Subcutaneous abdominal adipose tissue (tissue), 5 donors: ENCODE results near the gene SGCD.

Experiments
- H3K27ac ChIP-seq: one replicate; pipeline ENCODE4 v1.7.0; 2013; ENCODE audit warnings: low read depth, mild to moderate bottlenecking, inconsistent platforms, low read length, moderate library complexity
- H3K27me3 ChIP-seq, 5 donors: one replicate each; pipeline ENCODE4 v1.7.0; 2013; ENCODE audit warnings: low read length in 5 of 5, inconsistent platforms in 1 of 5; ENCODE audit not compliant: control insufficient read depth in 5 of 5, insufficient read depth in 4 of 5
- H3K36me3 ChIP-seq, 5 donors: one replicate each; pipeline ENCODE4 v1.7.0; 2013; ENCODE audit warnings: low read length in 5 of 5; ENCODE audit not compliant: control insufficient read depth in 5 of 5, insufficient read depth in 5 of 5
- H3K4me1 ChIP-seq, 5 donors: one replicate each; pipeline ENCODE4 v1.7.0; 2013; ENCODE audit warnings: low read length in 5 of 5, mild to moderate bottlenecking in 3 of 5, moderate library complexity in 1 of 5; ENCODE audit not compliant: control insufficient read depth in 5 of 5, insufficient read depth in 5 of 5
- H3K4me3 ChIP-seq, 5 donors: one replicate each; pipeline ENCODE4 v1.7.0; 2013; ENCODE audit warnings: low read length in 5 of 5, low read depth in 1 of 5
- H3K9ac ChIP-seq, 5 donors: one replicate each; pipeline ENCODE4 v1.7.0; 2013; ENCODE audit warnings: low read length in 5 of 5, mild to moderate bottlenecking in 4 of 5, moderate library complexity in 3 of 5
- H3K9me3 ChIP-seq, 5 donors: one replicate each; pipeline ENCODE4 v1.7.0; 2013; ENCODE audit warnings: low read length in 5 of 5; ENCODE audit not compliant: control insufficient read depth in 5 of 5
- donor health status: healthy.
- donor health status: healthy.
- donor health status: healthy.
- donor health status: healthy.
- donor health status: healthy.

Gene SGCD

DNA sequence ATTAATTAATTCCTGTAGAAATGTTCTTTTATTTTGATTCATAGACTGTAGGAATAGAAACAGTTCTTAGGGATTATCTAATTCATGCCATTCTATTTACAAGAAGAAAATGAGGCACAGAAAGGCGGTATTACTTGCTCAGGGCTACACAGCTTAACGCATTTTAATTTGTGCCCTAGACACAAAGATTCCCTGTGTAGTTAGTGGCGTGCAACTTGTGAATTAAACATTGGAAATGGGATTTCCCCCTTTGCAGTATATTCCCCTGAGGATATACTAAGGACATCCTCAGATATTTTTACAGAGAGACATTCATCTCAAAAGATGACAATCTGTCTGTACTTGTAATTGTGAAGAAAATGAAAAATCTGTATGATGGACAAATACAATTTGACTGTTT, 108.1 kb downstream of the SGCD start:
- H3K9ac ChIP-seq, result no peak overlapping the region
- H3K27ac ChIP-seq, result no peak overlapping the region
- no peaks in the 10 kb centered on the region for H3K36me3 ChIP-seq
- H3K4me1 ChIP-seq, result no peaks in the 10 kb centered on the region
- H3K27me3 ChIP-seq, result no peaks in the 10 kb centered on the region
- no peak overlapping the region for H3K4me3 ChIP-seq
- H3K9me3 ChIP-seq, result no peaks in the 10 kb centered on the region

DNA sequence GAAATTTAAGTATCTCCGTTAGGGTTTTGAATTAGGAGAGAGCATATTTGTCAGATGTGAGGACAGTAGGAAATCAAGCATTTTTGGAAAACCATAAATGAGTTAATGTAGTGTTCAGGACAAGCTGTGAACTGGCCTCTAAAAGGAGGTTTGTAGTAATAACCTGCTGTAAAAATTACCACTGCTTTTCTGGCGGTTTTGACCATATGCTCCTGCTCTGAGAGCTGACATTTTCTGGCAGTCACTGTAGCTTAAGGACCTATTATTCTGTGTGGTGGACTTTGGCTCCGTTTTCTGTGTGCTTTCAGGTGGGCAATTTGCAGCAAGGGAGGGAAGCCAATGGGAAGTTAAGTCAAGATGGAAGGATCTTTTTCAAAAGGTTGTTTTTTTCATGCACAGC, 111.1 kb downstream of the SGCD start:
- Histone ChIP-seq H3K4me1 (no peaks in the 10 kb centered on the region), H3K4me3 (no peak overlapping the region), H3K9me3 (no peaks in the 10 kb centered on the region), H3K27ac (no peak overlapping the region), H3K9ac (no peak overlapping the region), H3K36me3 (no peaks in the 10 kb centered on the region), H3K27me3 (no peaks in the 10 kb centered on the region)

DNA sequence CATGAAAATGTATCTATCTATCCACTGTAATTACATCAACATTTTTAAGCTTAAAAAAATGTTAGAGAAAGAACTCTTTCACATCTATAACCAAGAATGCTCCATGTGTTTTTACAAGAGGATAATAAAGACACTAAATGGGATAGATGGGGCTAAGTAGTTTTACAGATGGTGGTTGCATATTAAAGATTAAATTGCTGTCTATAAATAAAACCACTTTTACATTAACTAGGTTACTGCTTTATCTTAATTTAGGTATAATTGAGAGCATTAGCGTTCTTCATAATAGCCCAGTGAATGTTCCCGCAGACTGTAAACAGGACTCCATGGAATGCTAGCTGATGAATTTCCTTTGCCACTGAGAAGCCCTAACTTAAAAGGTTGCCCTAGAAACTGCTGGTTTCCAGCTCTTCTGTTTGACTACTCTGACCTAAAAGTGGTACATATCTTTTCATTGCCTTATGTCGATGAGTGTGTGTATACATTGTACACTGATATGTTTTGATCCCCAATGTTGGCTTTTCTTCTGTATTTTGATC, 117.9 kb downstream of the SGCD start:
- H3K4me1 ChIP-seq, result no peaks in the 10 kb centered on the region
- H3K4me3 ChIP-seq, result no peak overlapping the region
- no peak overlapping the region for H3K9ac ChIP-seq
- no peaks in the 10 kb centered on the region for H3K27me3 ChIP-seq
- no peak overlapping the region for H3K27ac ChIP-seq
- no peaks in the 10 kb centered on the region for H3K36me3 ChIP-seq
- no peaks in the 10 kb centered on the region for H3K9me3 ChIP-seq

DNA sequence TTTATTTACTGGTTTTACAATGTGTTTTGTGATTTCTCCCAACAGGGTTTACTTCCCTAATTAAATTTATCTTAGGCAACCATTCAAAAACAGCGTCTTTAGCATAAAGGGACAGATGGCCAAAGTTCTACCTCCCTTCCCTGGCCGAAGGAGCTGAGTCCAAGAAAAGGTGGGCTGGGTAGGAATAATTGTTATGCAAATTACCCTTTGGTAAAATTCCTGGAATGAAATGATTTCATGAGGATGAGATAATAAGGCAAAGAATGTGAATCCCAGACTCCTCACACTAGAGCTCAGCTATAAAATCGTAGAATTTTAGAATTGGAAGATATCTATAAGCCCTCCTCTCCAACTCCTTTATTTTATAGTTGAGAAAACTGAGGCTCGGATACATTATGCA, 119.6 kb downstream of the SGCD start:
- Histone ChIP-seq H3K9me3 (no peaks in the 10 kb centered on the region), H3K9ac (no peak overlapping the region)

DNA sequence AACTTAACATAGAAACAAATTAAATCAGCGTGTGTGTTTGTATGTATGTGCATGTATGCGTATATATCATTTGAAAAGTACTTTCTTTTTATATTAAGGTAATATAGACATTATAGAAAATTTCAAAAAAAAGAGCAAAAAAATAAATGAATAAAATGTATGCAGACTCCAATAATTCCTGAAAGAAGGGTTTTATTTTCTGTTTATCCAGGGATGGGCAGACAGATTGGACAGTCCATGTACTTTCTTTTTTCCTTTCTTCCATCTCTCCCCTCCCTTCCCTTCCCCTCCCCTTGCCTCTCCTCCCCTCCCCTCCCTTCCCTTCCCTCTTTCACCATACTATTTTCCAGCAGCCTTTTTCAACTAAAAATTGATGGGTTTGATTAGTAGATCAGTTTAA, 123.8 kb downstream of the SGCD start:
- Histone ChIP-seq H3K27me3 (no peaks in the 10 kb centered on the region), H3K4me3 (no peak overlapping the region), H3K27ac (no peak overlapping the region), H3K4me1 (no peaks in the 10 kb centered on the region), H3K9me3 (no peaks in the 10 kb centered on the region), H3K9ac (no peak overlapping the region), H3K36me3 (no peaks in the 10 kb centered on the region)

More for the DNA sequence above, 119.6 kb downstream of the SGCD start:
- H3K36me3 ChIP-seq, result no peaks in the 10 kb centered on the region
- no peaks in the 10 kb centered on the region for H3K4me1 ChIP-seq
- no peak overlapping the region for H3K27ac ChIP-seq
- no peaks in the 10 kb centered on the region for H3K27me3 ChIP-seq
- H3K4me3 ChIP-seq, result no peak overlapping the region

DNA sequence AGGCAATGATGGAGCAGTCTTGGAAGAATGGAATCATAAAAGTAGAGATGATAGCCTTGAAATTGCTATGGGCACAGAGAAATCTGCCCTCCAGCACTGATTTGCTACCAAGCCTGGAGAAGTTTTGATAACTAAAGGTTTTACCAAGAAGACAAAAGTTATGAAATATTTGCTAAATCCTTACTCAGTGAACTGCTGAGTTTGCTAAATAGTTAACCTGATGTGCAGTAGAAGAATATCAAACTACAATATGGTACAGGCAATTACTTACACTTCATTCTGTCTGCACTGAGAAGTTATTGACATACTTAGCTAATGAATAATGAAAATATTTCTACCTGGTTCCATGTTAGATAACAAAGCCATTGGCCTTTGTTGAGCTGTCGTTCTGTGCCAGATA, 124.5 kb downstream of the SGCD start:
- H3K9ac ChIP-seq, result no peak overlapping the region
- H3K4me3 ChIP-seq, result no peak overlapping the region
- no peaks in the 10 kb centered on the region for H3K9me3 ChIP-seq
- no peaks in the 10 kb centered on the region for H3K36me3 ChIP-seq
- no peaks in the 10 kb centered on the region for H3K4me1 ChIP-seq
- no peak overlapping the region for H3K27ac ChIP-seq
- no peaks in the 10 kb centered on the region for H3K27me3 ChIP-seq

DNA sequence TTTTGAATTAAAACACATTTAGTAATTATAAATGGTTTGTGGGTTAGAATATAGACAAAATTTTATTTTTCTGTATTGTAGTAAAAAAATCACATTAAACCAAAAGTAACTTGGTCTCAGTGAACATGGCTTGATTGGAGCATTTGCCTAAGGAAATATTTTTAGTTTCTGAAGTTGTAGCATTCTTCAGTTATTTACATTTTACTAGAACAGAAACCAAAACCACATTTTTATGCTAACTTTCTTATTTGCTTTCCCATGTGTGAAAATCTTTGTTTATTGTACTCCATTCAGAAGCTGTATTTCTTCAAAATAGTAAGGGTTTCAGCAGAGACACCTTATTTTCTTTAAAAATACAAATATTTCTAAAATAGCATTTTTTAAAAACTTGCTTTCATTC, 129.9 kb downstream of the SGCD start:
- H3K4me1 ChIP-seq, result no peaks in the 10 kb centered on the region
- H3K9ac ChIP-seq, result no peak overlapping the region
- no peaks in the 10 kb centered on the region for H3K9me3 ChIP-seq
- H3K27me3 ChIP-seq, result no peaks in the 10 kb centered on the region
- H3K27ac ChIP-seq, result no peak overlapping the region
- no peak overlapping the region for H3K4me3 ChIP-seq
- no peaks in the 10 kb centered on the region for H3K36me3 ChIP-seq

DNA sequence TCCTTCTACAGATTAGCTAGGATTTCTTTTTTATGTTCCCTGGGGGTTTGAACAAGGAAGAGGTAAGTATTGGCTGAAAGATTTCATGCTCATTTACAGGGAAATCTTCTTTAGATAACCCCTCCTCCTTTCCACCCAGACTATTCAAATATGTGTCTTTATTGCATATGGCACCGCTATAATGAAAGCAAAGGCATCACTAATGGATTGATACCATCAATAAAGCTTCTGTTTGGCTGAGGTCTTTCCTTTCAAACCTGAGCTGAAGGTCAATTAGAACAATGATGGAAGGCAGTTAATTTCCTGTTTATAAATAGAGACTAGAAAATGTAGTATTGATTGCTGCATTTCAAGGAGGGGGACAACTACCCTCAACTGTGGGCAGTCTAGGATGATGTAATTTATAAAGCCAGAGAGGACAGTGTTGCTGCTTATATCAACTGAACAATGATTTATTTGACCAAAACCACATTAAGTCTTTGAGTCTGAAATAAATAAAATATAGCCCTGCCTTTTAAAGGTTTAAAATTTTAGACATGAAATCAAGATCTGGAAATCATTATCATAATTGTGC, 132.9 kb downstream of the SGCD start:
- Histone ChIP-seq H3K9me3 (no peaks in the 10 kb centered on the region), H3K27ac (no peak overlapping the region), H3K9ac (no peak overlapping the region), H3K27me3 (no peaks in the 10 kb centered on the region), H3K36me3 (no peaks in the 10 kb centered on the region), H3K4me3 (no peak overlapping the region), H3K4me1 (no peaks in the 10 kb centered on the region)

DNA sequence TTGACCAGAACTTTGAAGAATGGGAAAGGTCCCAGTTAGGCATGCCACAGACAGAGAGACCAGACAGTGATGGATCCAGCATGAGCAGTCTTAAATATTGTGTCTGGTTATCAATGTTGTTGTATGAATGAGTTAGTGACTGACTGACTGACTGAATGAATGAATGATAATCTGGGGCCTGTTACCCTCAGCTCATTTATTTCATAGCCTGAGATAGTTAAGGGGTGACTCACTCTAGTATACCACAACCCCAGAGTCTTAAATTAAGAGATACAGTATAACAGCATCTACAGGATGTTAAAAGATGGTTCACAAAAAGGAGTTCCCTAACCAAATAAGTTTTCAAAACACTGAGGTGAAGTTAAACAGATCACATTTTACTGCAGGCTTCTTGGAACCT, 133.5 kb downstream of the SGCD start:
- no peak overlapping the region for H3K9ac ChIP-seq
- H3K36me3 ChIP-seq, result no peaks in the 10 kb centered on the region
- no peaks in the 10 kb centered on the region for H3K9me3 ChIP-seq
- no peaks in the 10 kb centered on the region for H3K4me1 ChIP-seq
- H3K27me3 ChIP-seq, result no peaks in the 10 kb centered on the region
- no peak overlapping the region for H3K4me3 ChIP-seq
- no peak overlapping the region for H3K27ac ChIP-seq

DNA sequence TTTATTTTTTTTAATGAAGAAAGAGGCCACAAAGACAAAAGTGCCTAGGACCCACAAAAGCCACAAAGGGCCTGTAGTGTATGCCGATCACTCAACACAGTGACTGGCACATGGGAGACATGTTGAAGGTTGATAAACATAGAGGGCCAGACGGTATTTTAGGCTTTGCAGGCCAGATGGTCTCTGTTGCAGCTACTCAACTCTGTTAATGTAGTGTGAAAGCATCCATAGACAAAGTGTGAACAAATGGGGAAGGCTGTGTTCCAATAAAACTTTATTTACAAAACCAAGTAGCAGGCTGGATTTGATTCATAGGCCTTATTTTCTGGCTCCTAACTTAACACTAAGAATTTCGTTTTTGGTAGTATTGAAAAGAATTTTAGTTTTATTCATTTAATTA, 139.9 kb downstream of the SGCD start:
- Histone ChIP-seq H3K4me3 (no peak overlapping the region), H3K27ac (no peak overlapping the region), H3K27me3 (no peaks in the 10 kb centered on the region), H3K9ac (no peak overlapping the region), H3K36me3 (no peaks in the 10 kb centered on the region), H3K9me3 (no peaks in the 10 kb centered on the region), H3K4me1 (no peaks in the 10 kb centered on the region)

DNA sequence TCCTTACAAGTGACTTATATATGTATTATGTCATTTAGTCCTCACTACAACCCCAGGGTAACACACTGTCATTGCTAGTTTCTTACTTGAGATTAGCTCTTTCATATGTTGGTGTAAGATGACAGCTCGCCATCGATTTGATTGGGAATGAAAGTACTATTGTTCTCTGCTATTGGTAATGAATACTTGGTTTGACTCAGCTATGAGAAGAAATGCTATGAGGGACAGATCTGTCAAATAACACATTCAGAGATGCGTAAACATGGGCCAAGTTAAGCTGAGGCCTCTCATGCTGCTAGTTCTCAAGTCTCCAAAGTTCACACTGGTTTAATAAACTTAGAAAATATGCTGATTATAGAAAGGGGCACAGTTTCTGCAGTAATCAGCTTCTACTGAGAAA, 142.7 kb downstream of the SGCD start:
- Histone ChIP-seq H3K9ac (no peak overlapping the region), H3K4me1 (peaks cover 3 to 18% (median 8%) of the 10 kb centered on the region in 5 donors), H3K9me3 (no peaks in the 10 kb centered on the region), H3K4me3 (no peak overlapping the region), H3K36me3 (no peaks in the 10 kb centered on the region), H3K27me3 (no peaks in the 10 kb centered on the region), H3K27ac (no peak overlapping the region)
